ENCODE results near the gene PNPLA7. TPM values are rescaled to one million over a fixed set of nuclear protein-coding genes. Genes with fewer than 3 reads are reported as not detected.

PNPLA7 gene
- total RNA-seq, 1 donor = 2.3 TPM

DNA sequence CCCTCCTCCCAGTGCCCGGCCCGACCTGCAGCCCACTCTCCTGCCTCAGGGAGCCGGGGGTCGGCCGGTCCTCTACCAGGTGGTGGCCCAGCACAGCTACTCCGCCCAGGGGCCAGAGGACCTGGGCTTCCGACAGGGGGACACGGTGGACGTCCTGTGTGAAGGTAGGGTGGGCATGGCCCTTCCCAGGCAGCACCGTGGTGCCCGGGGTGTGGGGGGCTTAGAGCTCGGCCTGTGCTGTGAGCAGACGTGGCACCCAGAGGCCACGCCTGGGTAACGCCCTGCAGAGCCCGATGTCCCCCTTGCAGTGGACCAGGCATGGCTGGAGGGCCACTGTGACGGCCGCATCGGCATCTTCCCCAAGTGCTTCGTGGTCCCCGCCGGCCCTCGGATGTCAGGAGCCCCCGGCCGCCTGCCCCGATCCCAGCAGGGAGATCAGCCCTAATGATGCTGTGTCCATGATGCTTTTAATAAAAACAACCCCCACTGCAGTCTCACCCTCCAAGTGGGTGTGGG lies 116.2 kb downstream of the PNPLA7 start:
- Histone ChIP-seq H3K4me1 (ENCODE audit: insufficient read depth, low read length) (no peaks in the 10 kb centered on the region), H3K4me3 (ENCODE audit: low read length) (no peak overlapping the region), H3K9me3 (ENCODE audit: low read depth, low read length) (no peaks in the 10 kb centered on the region), H3K27me3 (ENCODE audit: insufficient read depth, low read length) (no peaks in the 10 kb centered on the region)

DNA sequence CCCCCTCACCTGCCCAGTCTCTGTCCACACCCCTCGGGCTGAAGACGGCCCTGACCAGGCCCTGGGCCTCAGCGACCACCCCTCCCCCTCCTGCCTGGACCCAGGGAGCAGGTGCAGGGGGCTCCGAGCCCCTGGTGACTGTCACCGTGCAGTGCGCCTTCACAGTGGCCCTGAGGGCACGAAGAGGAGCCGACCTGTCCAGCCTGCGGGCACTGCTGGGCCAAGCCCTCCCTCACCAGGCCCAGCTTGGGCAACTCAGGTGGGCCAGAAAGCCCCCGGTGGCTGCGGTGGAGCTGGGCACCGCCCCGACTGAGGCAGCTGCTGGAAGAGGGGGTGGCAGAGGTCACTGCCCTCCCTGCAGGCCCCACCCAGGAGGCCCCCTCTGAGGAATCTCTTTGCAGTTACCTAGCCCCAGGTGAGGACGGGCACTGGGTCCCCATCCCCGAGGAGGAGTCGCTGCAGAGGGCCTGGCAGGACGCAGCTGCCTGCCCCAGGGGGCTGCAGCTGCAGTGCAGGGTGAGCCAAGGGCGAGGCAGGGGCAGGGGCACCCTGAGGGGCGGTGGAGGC lies 116.8 kb downstream of the PNPLA7 start:
- no peaks in the 10 kb centered on the region for H3K4me1 ChIP-seq (ENCODE audit: insufficient read depth, low read length)
- H3K9me3 ChIP-seq (ENCODE audit: low read depth, low read length) = no peaks in the 10 kb centered on the region
- H3K4me3 ChIP-seq (ENCODE audit: low read length) = no peak overlapping the region
- no peaks in the 10 kb centered on the region for H3K27me3 ChIP-seq (ENCODE audit: insufficient read depth, low read length)

- Histone ChIP-seq H3K9me3 (ENCODE audit: low read depth, low read length) (no peaks in the 10 kb centered on the region), H3K4me1 (ENCODE audit: insufficient read depth, low read length) (no peaks in the 10 kb centered on the region), H3K4me3 (ENCODE audit: low read length) (no peak overlapping the region), H3K27me3 (ENCODE audit: insufficient read depth, low read length) (no peaks in the 10 kb centered on the region)
Measured at GRCh38 chr9:137432687-137433348, 117.4 kb downstream of the PNPLA7 start.

DNA sequence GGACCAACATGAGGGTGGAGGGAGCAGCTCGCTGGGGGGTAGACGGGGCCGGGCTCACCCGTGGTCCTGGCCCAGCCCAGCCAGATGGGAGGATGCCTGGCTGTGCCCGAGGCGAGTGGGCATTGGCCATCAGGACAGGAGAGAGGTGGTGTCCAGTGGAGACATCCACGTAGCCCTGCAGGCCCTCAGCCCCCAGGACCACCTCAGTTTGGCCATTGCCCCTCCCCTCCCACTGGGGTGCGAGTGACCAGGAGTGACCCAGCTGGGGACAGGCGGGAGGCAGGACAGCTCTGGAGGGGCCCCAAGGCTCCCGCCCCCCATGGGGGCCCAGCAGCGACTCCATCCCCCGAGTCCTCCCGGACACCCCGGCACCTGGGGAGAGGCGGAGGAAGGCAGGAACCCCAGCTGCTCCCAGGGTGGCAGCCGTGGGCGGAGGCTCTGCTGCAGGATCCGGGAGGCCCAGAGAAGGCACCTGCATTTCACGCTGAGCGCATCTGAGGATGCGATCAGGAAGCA lies 118.7 kb downstream of the PNPLA7 start:
- H3K4me3 ChIP-seq (ENCODE audit: low read length) = no peak overlapping the region
- no peaks in the 10 kb centered on the region for H3K27me3 ChIP-seq (ENCODE audit: insufficient read depth, low read length)
- no peaks in the 10 kb centered on the region for H3K4me1 ChIP-seq (ENCODE audit: insufficient read depth, low read length)
- H3K9me3 ChIP-seq (ENCODE audit: low read depth, low read length) = no peaks in the 10 kb centered on the region

DNA sequence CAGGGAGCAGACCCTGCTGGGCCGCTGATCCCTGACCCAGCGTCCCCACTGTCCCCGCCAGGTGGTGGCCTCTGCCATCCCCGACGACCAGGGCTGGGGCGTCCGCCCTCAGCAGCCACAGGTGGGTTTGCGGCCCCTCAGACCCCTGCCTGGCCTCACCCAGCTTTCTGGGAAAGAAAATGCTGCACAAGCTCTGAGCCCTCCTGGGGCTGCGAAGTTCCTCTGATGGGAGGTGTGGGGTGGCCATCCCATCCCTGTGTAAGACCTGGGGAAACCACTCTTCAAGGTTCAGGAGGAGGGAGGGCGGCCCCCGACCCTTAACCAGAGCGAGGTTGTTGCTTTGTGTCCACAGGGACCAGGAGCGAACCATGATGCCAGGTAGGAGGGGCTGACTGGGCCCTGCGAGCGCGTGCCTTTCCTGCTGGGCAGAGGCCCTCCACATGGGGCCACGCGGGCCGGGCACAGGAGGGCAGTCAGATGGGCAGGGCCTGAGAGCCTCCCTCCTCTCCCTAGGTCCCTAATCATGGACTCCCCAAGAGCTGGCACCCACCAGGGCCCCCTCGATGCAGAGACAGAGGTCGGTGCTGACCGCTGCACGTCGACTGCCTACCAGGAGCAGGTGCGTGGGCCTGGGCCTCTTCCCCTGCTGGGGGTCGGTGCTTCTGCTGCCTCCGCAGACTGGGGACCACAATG lies 119.3 kb downstream of the PNPLA7 start:
- Histone ChIP-seq H3K9me3 (ENCODE audit: low read depth, low read length) (no peaks in the 10 kb centered on the region), H3K4me1 (ENCODE audit: insufficient read depth, low read length) (no peaks in the 10 kb centered on the region), H3K4me3 (ENCODE audit: low read length) (no peak overlapping the region), H3K27me3 (ENCODE audit: insufficient read depth, low read length) (no peaks in the 10 kb centered on the region)

GRCh38 chr9:137429974-137430722 lies 120.1 kb downstream of the PNPLA7 start:
- no peaks in the 10 kb centered on the region for H3K4me1 ChIP-seq (ENCODE audit: insufficient read depth, low read length)
- no peaks in the 10 kb centered on the region for H3K27me3 ChIP-seq (ENCODE audit: insufficient read depth, low read length)
- H3K4me3 ChIP-seq (ENCODE audit: low read length) = no peak overlapping the region
- H3K9me3 ChIP-seq (ENCODE audit: low read depth, low read length) = no peaks in the 10 kb centered on the region

GRCh38 chr9:137429546-137429890 lies 120.7 kb downstream of the PNPLA7 start:
- H3K4me3 ChIP-seq (ENCODE audit: low read length) = no peak overlapping the region
- peaks cover 1% of the 10 kb centered on the region for H3K4me1 ChIP-seq (ENCODE audit: insufficient read depth, low read length)
- H3K27me3 ChIP-seq (ENCODE audit: insufficient read depth, low read length) = no peaks in the 10 kb centered on the region
- H3K9me3 ChIP-seq (ENCODE audit: low read depth, low read length) = no peaks in the 10 kb centered on the region

DNA sequence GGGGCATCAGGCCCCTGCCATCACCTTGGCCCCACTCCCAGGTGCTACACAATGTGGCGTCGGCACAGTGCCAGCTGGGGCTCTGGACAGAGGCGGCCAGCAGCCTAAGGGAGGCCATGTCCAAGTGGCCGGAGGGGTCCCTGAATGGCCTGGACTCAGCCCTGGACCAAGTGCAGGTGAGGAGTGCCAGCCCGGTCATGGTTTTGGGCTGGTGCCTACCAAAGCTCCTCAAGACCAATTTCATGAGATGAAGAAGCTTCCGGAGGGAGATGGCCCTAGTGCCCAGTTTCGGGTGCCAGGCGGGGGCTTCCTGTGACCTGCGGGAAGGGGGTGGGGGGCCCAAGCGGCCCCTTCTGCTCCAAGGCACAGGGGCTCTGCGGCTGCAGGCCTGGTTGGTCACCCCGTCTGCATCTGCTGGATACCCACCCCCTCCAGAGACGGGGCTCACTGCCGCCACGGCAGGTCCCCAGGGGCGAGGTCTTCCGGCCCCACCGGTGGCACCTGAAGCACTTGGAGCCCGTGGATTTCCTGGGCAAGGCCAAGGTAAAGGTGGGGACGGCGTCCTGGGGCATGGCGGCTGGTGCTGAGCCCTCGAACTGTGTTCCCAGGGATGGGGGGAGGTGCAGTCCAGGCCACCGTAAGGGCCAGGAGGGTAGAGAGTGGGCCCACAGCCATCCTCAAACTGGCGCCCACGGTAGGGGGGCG lies 121.2 kb downstream of the PNPLA7 start:
- H3K4me3 ChIP-seq (ENCODE audit: low read length) = no peak overlapping the region
- no peaks in the 10 kb centered on the region for H3K9me3 ChIP-seq (ENCODE audit: low read depth, low read length)
- H3K4me1 ChIP-seq (ENCODE audit: insufficient read depth, low read length) = peaks cover 6% of the 10 kb centered on the region
- no peaks in the 10 kb centered on the region for H3K27me3 ChIP-seq (ENCODE audit: insufficient read depth, low read length)

DNA sequence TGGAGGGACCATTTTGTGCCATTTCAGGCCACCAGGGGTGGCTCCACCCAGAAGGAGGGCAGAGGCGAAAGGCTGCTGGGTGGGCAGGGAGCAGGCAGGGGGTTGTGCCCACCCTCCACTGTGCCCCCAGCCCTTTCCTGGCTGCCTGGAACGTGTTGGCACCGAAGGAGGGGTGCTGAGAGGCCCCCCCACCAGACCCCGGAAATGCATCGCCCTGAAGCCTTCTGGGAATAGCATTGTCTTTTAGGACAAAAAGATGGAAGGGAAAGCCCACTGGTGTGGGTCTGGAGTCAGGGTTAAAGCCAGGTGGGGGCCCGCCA lies 121.9 kb downstream of the PNPLA7 start:
- no peaks in the 10 kb centered on the region for H3K9me3 ChIP-seq (ENCODE audit: low read depth, low read length)
- no peaks in the 10 kb centered on the region for H3K27me3 ChIP-seq (ENCODE audit: insufficient read depth, low read length)
- no peak overlapping the region for H3K4me3 ChIP-seq (ENCODE audit: low read length)
- peaks cover 13% of the 10 kb centered on the region for H3K4me1 ChIP-seq (ENCODE audit: insufficient read depth, low read length)

DNA sequence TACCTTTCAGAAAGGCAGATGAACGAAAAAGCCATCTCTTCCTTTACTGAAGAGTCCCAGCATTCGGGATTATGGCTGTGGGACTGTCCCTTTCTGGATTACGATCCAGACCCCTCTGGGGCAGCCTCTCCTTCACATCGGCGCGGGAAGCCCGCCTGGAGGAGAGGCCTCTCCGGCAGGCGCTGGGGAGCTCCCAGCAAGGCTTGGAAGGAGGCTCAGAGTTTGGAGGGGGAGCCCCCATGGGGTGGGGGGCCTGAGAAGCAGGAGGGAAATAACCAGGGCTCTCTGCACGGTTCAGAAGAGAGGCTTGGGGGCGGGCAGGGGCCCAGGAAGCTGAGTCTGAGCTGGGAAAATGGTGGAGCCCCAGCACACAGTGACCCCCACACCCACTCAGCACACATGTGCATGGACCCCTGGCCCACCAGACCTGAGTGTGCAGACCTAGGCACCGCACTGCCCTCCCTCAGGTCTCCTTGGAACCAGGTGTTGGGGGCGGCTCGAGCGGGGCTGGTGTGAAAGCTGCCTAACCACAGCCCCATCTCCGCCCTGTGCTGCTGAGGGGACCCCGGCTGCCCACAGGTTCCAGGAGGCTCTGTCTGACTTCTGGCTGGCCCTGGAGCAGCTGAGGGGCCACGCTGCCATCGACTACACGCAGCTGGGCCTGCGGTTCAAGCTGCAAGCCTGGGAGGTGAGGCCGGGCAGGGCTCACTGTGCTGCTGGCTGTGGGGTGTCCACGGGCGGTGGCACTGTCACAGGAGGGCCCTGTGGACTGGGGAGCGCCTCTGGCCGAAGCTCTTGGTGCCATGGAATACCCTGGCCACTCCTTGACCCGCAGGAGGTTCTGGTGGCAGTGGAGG lies 122.5 kb downstream of the PNPLA7 start:
- no peaks in the 10 kb centered on the region for H3K9me3 ChIP-seq (ENCODE audit: low read depth, low read length)
- H3K27me3 ChIP-seq (ENCODE audit: insufficient read depth, low read length) = no peaks in the 10 kb centered on the region
- H3K4me1 ChIP-seq (ENCODE audit: insufficient read depth, low read length) = peaks cover 13% of the 10 kb centered on the region
- H3K4me3 ChIP-seq (ENCODE audit: low read length) = no peak overlapping the region

- Histone ChIP-seq H3K27me3 (ENCODE audit: insufficient read depth, low read length) (no peaks in the 10 kb centered on the region), H3K4me3 (ENCODE audit: low read length) (no peak overlapping the region), H3K4me1 (ENCODE audit: insufficient read depth, low read length) (peaks cover 27% of the 10 kb centered on the region), H3K9me3 (ENCODE audit: low read depth, low read length) (no peaks in the 10 kb centered on the region)
Measured at GRCh38 chr9:137426018-137426681, 124.1 kb downstream of the PNPLA7 start.

DNA sequence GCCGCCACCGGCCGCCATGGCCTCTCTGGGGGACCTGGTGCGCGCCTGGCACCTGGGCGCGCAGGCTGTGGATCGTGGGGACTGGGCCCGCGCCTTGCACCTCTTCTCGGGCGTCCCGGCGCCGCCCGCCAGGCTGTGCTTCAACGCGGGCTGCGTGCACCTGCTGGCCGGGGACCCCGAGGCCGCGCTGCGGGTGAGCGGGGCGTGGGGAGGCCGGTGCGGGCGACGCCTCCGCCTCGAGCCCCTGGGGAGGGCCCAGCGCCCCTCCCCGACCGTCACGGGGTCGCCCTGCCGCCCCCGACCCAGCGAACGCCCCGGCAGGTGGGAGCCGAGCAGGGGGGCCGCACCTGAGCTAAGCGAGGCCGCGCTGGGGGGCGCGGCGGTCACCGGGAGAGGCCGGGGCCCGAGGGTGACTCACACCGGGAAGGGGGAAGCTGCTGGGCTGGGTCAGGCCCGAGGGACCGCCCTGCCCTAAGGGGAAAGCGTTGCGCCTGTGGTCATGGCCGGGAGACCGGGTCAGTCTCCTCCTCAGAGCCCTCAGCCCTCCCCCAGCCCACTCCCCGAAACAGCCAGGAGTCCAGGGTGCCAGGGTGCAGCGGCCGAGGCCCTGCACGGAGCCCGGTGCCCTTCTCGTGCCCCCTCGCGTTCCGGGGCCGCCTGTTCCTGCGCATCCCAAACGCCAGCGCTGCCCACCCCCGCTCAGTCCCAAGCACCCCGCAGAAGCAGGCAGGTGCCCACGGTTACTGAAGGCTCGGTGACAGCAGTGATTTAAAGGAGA lies 126.5 kb downstream of the PNPLA7 start:
- Histone ChIP-seq H3K27me3 (ENCODE audit: insufficient read depth, low read length) (no peaks in the 10 kb centered on the region), H3K4me3 (ENCODE audit: low read length) (peak overlapping the region; percentile 70), H3K9me3 (ENCODE audit: low read depth, low read length) (no peaks in the 10 kb centered on the region), H3K4me1 (ENCODE audit: insufficient read depth, low read length) (peaks cover 27% of the 10 kb centered on the region)

All from mononuclear cell (primary cell).